CD4-positive, alpha-beta T cell (primary cell): ENCODE results near the gene NUDT14. TPM values are rescaled to one million over a fixed set of nuclear protein-coding genes. Genes with fewer than 3 reads are reported as not detected.

ENCODE experiments used
- ATAC-seq: fragments of 200-7000 bp; cut with Tn5 transposase; one replicate; pipeline ENCODE4 v1.10.0; 2022; ENCODE audit warnings: mild to moderate bottlenecking; ENCODE audit not compliant: poor library complexity
- CTCF ChIA-PET: fragments of 350-600 bp; sonication (Branson Sonifier 250); formaldehyde crosslinking; loops from one replicate; lab custom pipeline; 2021; ENCODE audit warnings: antibody characterized with exemption, inconsistent platforms; lab: Charles Lee
- POLR2A ChIA-PET: fragments of 350-600 bp; sonication (Branson Sonifier 250); formaldehyde crosslinking; loops from one replicate; lab custom pipeline; 2021; ENCODE audit warnings: antibody characterized with exemption, inconsistent platforms; lab: Charles Lee
- DNase-seq, 14 experiments: peaks; one replicate each; pipeline ENCODE4 v3.0.0-alpha.2; 2013 to 2020; ENCODE audit warnings: mixed read lengths in 2 of 14
- H3K27ac ChIP-seq, 2 donors: one replicate each; pipeline versions ENCODE4 v1.5.1 to v1.7.0; 2013; ENCODE audit warnings: low read length in 2 of 2, low read depth in 1 of 2, mild to moderate bottlenecking in 1 of 2
- H3K27me3 ChIP-seq, 2 experiments: 1 replicate in 1 of 2; 2 replicates in 1 of 2; pipeline versions ENCODE4 v1.6.1 to v1.7.0; 2013; ENCODE audit warnings: low read length in 2 of 2, control low read depth in 1 of 2, mild to moderate bottlenecking in 1 of 2, moderate library complexity in 1 of 2; ENCODE audit not compliant: insufficient read depth in 2 of 2, control insufficient read depth in 1 of 2
- H3K36me3 ChIP-seq: one replicate; pipeline ENCODE4 v1.6.1; 2013; ENCODE audit warnings: low read length, control low read depth; ENCODE audit not compliant: insufficient read depth
- H3K4me1 ChIP-seq: one replicate; pipeline ENCODE4 v1.6.1; 2013; ENCODE audit warnings: low read length, control low read depth; ENCODE audit not compliant: insufficient read depth
- H3K4me3 ChIP-seq: one replicate; pipeline ENCODE4 v1.5.1; 2013; ENCODE audit warnings: mild to moderate bottlenecking, low read length, moderate library complexity
- H3K9me3 ChIP-seq, 2 experiments: 1 replicate in 1 of 2; 2 replicates in 1 of 2; pipeline versions ENCODE4 v1.6.1 to v1.7.0; 2013; ENCODE audit warnings: low read length in 2 of 2, mild to moderate bottlenecking in 2 of 2, control low read depth in 1 of 2, moderate library complexity in 1 of 2; ENCODE audit not compliant: control insufficient read depth in 1 of 2, insufficient read depth in 1 of 2
- H3K27ac Mint-ChIP-seq: one replicate; pipeline ENCODE4 v1.8.0; 2020; ENCODE audit warnings: mixed read lengths
- H3K27me3 Mint-ChIP-seq: one replicate; pipeline ENCODE4 v1.8.0; 2021; ENCODE audit warnings: mixed read lengths
- H3K36me3 Mint-ChIP-seq: one replicate; pipeline ENCODE4 v1.8.0; 2021; ENCODE audit warnings: low read depth, mixed read lengths
- H3K4me1 Mint-ChIP-seq: one replicate; pipeline ENCODE4 v1.8.0; 2021; ENCODE audit warnings: low read depth, mixed read lengths
- H3K4me3 Mint-ChIP-seq: one replicate; pipeline ENCODE4 v1.8.0; 2020; ENCODE audit warnings: mild to moderate bottlenecking, mixed read lengths
- H3K9me3 Mint-ChIP-seq: one replicate; pipeline ENCODE4 v1.8.0; 2020; ENCODE audit warnings: mixed read lengths
- intact Hi-C, 2 experiments: fragments of 100-400 bp; cut with DNase I in 1 of 2; cut with micrococcal nuclease in 1 of 2; formaldehyde crosslinking; loops; one replicate each; pipeline versions ENCODE4 v1.15.1 to v1.9.0; 2023 to 2025; cut with DNase I, micrococcal nuclease
- total RNA-seq, 174 experiments: library from RNA in 2 of 174; stranded (reverse) in 2 of 174; gene quantifications; one replicate each; pipeline ENCODE4 v1.2.3 and lab custom pipeline; 2021 to 2026
- TF ChIP-seq, protein P1 (sequence below): fragments of 200-600 bp; IDR thresholded peaks from one replicate; pipeline ENCODE4 v1.8.0; 2022; ENCODE audit warnings: antibody characterized with exemption, mild to moderate bottlenecking

Gene NUDT14
- total RNA-seq, 2 experiments from 2014 or later, result 9.0 to 9.2 TPM

DNA sequence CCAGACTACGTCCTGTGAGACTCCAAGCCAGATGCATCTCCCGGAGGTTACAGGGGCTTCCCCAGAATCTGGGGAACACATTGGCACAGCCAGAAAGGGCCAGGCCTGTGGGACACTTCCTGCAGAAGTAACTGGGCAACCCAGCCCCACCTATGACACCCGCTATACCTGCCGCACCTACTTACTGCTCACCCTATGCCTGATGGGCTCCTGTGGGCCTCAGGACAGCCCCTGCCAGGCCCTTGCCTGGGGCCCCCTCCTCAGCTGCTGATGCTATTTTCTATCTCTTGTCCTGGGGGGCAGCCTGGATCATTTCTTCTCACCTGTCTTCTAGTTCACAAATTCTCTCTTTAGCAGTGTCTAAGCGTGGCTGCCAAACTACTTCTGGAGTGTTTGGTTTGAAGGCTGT, 41.3 kb downstream of the NUDT14 start:
- H3K27ac ChIP-seq, result no peak overlapping the region
- no peak overlapping the region for H3K4me3 Mint-ChIP-seq
- H3K36me3 ChIP-seq, result no peaks in the 10 kb centered on the region
- no peaks in the 10 kb centered on the region for H3K4me1 ChIP-seq
- H3K27me3 ChIP-seq, result no peaks in the 10 kb centered on the region
- no peak for DNase-seq
- POLR2A ChIA-PET, result no interaction called here
- no peaks in the 10 kb centered on the region for H3K9me3 Mint-ChIP-seq
- no peak overlapping the region for H3K27ac Mint-ChIP-seq
- no peaks in the 10 kb centered on the region for H3K27me3 Mint-ChIP-seq
- peaks cover 13 to 45% of the 10 kb centered on the region in 2 experiments for H3K9me3 ChIP-seq
- ATAC-seq, result no peak
- CTCF ChIA-PET, result no interaction called here
- H3K4me3 ChIP-seq, result no peak overlapping the region
- TF ChIP-seq, protein P1, sequence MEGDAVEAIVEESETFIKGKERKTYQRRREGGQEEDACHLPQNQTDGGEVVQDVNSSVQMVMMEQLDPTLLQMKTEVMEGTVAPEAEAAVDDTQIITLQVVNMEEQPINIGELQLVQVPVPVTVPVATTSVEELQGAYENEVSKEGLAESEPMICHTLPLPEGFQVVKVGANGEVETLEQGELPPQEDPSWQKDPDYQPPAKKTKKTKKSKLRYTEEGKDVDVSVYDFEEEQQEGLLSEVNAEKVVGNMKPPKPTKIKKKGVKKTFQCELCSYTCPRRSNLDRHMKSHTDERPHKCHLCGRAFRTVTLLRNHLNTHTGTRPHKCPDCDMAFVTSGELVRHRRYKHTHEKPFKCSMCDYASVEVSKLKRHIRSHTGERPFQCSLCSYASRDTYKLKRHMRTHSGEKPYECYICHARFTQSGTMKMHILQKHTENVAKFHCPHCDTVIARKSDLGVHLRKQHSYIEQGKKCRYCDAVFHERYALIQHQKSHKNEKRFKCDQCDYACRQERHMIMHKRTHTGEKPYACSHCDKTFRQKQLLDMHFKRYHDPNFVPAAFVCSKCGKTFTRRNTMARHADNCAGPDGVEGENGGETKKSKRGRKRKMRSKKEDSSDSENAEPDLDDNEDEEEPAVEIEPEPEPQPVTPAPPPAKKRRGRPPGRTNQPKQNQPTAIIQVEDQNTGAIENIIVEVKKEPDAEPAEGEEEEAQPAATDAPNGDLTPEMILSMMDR, result no peak
- no peaks in the 10 kb centered on the region for H3K4me1 Mint-ChIP-seq
- no peaks in the 10 kb centered on the region for H3K36me3 Mint-ChIP-seq
- intact Hi-C loops, result no loop called here

DNA sequence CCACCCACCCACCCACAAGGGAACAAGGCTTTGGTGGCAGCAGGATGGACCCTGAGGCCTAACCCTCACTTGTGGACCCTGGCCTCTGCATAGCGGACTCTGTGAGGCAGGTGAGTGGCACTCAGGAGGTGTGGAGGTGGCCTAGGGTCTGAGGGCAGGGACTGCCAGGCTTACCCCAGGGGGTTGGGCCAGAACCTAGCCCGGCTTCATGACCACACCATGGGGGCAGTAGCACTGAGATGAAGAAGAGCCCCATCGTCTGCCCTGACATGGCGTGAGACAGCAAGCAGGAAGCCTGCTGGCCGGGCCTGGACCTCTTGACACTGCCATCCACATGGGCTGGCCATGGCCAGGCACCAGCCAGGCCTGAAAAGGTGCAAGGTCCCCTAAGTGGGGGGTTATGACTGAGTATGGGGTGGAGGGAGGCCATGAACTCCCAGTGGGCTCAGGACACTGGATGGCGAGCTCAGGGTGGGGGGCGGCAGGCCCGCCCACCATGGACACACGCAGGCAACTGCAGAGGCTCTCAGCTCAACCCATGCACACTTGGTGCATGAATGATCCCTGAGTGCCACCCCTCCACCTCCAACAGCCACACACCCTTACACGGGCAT, 41.8 kb downstream of the NUDT14 start:
- no peak overlapping the region for H3K27ac ChIP-seq
- peaks cover 13 to 45% of the 10 kb centered on the region in 2 experiments for H3K9me3 ChIP-seq
- H3K4me1 ChIP-seq, result no peaks in the 10 kb centered on the region
- H3K36me3 ChIP-seq, result no peaks in the 10 kb centered on the region
- no peak overlapping the region for H3K4me3 Mint-ChIP-seq
- no peaks in the 10 kb centered on the region for H3K27me3 Mint-ChIP-seq
- CTCF ChIA-PET, result no interaction called here
- no peaks in the 10 kb centered on the region for H3K27me3 ChIP-seq
- POLR2A ChIA-PET, result no interaction called here
- no peak overlapping the region for H3K27ac Mint-ChIP-seq
- TF ChIP-seq, protein P1, result no peak
- H3K4me1 Mint-ChIP-seq, result no peaks in the 10 kb centered on the region
- no peak overlapping the region for H3K4me3 ChIP-seq
- intact Hi-C loops, result no loop called here
- no peak for DNase-seq
- H3K9me3 Mint-ChIP-seq, result no peaks in the 10 kb centered on the region
- H3K36me3 Mint-ChIP-seq, result no peaks in the 10 kb centered on the region
- no peak for ATAC-seq

DNA sequence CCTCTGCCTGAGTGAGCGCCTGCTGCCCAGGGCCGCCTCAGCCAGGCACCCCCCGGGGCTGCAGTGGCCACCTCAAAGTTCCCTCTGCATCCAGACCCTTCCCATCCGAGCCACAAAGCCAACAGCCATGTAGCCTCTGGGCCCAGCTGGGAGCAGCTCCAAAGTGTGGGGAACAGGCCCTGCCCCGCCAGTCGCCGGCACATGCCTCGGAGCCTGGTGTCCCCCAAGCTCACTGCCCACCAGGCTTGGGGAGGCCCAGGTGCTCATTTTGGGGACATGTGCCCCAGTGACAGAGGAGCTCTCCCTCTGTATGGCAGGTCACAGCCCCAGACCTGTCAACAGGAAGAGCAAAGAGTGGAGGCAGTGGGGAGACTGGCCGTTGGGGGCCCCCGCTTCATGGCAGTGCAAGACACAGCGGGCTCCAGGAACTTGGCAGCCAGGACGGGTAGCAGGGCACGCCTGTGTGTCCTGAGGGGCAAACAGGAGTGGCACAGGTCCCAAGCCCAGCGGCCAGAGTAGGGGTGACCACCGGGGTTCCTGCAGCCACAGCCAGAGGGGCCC, 42.5 kb downstream of the NUDT14 start:
- Histone ChIP-seq H3K4me3 (no peak overlapping the region), H3K27ac (no peak overlapping the region), H3K27me3 (no peaks in the 10 kb centered on the region), H3K9me3 (peaks cover 13 to 45% of the 10 kb centered on the region in 2 experiments), H3K4me1 (no peaks in the 10 kb centered on the region), H3K36me3 (no peaks in the 10 kb centered on the region)
- no peak overlapping the region for H3K27ac Mint-ChIP-seq
- CTCF ChIA-PET, result no interaction called here
- no peak overlapping the region for H3K4me3 Mint-ChIP-seq
- ATAC-seq (no peak), DNase-seq (no peak)
- H3K36me3 Mint-ChIP-seq, result no peaks in the 10 kb centered on the region
- intact Hi-C loops, result no loop called here
- no peaks in the 10 kb centered on the region for H3K9me3 Mint-ChIP-seq
- POLR2A ChIA-PET, result no interaction called here
- H3K27me3 Mint-ChIP-seq, result no peaks in the 10 kb centered on the region
- no peaks in the 10 kb centered on the region for H3K4me1 Mint-ChIP-seq
- TF ChIP-seq, protein P1, result no peak
